ACC112 (cell line): Measurements from ENCODE around the gene PNLIP.

ENCODE experiments used
- H2AFZ ChIP-seq: fragments of 200-600 bp; sonication (generic); one replicate; pipeline ENCODE4 v1.6.0; 2017; ENCODE audit warnings: antibody characterized with exemption, low read length; ENCODE audit not compliant: unreplicated experiment
- H3K27ac ChIP-seq: fragments of 200-600 bp; sonication (generic); 2 replicates; pipeline ENCODE4 v1.5.1; 2014; ENCODE audit warnings: low read depth, mild to moderate bottlenecking, antibody characterized with exemption, low read length, moderate library complexity
- H3K27me3 ChIP-seq: fragments of 200-600 bp; sonication (generic); 2 replicates; pipeline ENCODE4 v1.6.1; 2014; ENCODE audit warnings: mild to moderate bottlenecking, antibody characterized with exemption, low read length, moderate library complexity, mixed read lengths; ENCODE audit not compliant: insufficient read depth
- H3K36me3 ChIP-seq: fragments of 200-600 bp; sonication (generic); 2 replicates; pipeline ENCODE4 v1.6.1; 2016; ENCODE audit warnings: mild to moderate bottlenecking, antibody characterized with exemption, low read length, moderate library complexity, mixed read lengths; ENCODE audit not compliant: insufficient read depth
- H3K4me1 ChIP-seq: fragments of 200-600 bp; sonication (generic); one replicate; pipeline ENCODE4 v1.6.1; 2016; ENCODE audit warnings: low read length, mixed read lengths; ENCODE audit not compliant: insufficient read depth, unreplicated experiment, control insufficient read depth
- H3K4me3 ChIP-seq: fragments of 200-600 bp; sonication (generic); 2 replicates; pipeline ENCODE4 v1.5.1; 2014; ENCODE audit warnings: mild to moderate bottlenecking, low read depth, low read length
- H3K79me2 ChIP-seq: fragments of 200-600 bp; sonication (generic); one replicate; pipeline ENCODE4 v1.6.0; 2016; ENCODE audit warnings: low read length; ENCODE audit not compliant: control insufficient read depth, unreplicated experiment, insufficient read depth

The PNLIP gene

GRCh38 chr10:116545756-116546155 lies at the start of gene PNLIP:
Gene PNLIP, plus strand, starts transcription at chr10:116545931. Its CDS starts 162 bp downstream, at chr10:116546093.
- Histone ChIP-seq H3K27ac (no peak within 1 kb of the TSS), H2AFZ (no peak within 1 kb of the TSS), H3K27me3 (peaks cover 39% of the 10 kb centered on the region), H3K36me3 (no peaks in the 10 kb centered on the region), H3K4me3 (no peak within 1 kb of the TSS), H3K79me2 (no peaks in the 10 kb centered on the region), H3K4me1 (no peaks in the 10 kb centered on the region)

GRCh38 chr10:116504786-116505185 lies 40.9 kb upstream of the PNLIP start:
- Histone ChIP-seq H2AFZ (no peak overlapping the region), H3K4me1 (no peaks in the 10 kb centered on the region), H3K4me3 (no peak overlapping the region), H3K27me3 (peaks cover 13% of the 10 kb centered on the region; the same call in 1 of the 2 replicates), H3K36me3 (no peaks in the 10 kb centered on the region), H3K79me2 (no peaks in the 10 kb centered on the region), H3K27ac (no peak overlapping the region)

DNA sequence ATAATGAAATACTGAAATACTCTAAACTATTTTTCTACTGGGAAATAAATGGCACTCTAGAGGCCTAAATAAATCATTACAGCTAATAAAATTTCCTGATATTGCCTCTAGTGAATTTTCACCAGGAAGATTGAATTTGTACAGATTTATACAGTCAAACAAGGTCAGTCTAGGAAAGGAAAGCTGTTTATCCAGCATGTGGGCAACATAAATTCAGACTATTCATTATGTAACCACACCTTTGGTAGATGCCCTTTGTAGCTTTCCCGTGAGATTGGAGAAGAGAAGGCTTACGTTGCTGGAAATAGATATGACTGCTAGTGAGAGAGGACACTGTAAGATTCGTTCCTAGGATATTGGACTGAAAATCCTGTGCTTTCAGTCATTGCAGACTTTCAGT lies 35.2 kb upstream of the PNLIP start:
- Histone ChIP-seq H3K27ac (no peak overlapping the region), H3K79me2 (no peaks in the 10 kb centered on the region), H2AFZ (no peak overlapping the region), H3K36me3 (no peaks in the 10 kb centered on the region), H3K27me3 (peaks cover 23% of the 10 kb centered on the region), H3K4me3 (no peak overlapping the region), H3K4me1 (no peaks in the 10 kb centered on the region)

DNA sequence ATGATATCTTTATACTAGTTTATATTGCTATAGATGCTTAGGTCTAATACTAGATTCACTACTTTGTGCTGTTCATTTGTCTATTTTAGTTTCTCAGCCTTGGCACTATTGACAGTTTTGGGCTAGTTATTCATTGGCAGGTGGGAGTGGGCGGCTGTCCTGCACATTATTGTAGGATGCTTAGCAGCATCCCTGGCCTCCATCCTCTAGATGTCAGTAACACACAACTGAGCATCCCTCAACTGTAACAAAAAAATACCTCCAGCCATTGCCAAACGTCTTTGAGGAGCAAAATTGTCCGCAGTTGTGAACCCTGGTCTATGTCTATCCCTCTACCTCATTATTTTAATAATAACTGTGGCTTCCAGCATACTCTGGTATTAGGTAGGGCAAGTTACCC lies 34.4 kb upstream of the PNLIP start:
- no peaks in the 10 kb centered on the region for H3K36me3 ChIP-seq
- H3K4me3 ChIP-seq = no peak overlapping the region
- H3K79me2 ChIP-seq = no peaks in the 10 kb centered on the region
- H2AFZ ChIP-seq = no peak overlapping the region
- no peak overlapping the region for H3K27ac ChIP-seq
- no peaks in the 10 kb centered on the region for H3K4me1 ChIP-seq
- H3K27me3 ChIP-seq = peaks cover 23% of the 10 kb centered on the region

- no peak overlapping the region for H3K4me3 ChIP-seq
- no peaks in the 10 kb centered on the region for H3K79me2 ChIP-seq
- H3K36me3 ChIP-seq = no peaks in the 10 kb centered on the region
- no peaks in the 10 kb centered on the region for H3K4me1 ChIP-seq
- H2AFZ ChIP-seq = no peak overlapping the region
- peaks cover 44% of the 10 kb centered on the region for H3K27me3 ChIP-seq
- no peak overlapping the region for H3K27ac ChIP-seq
These were observed 24.1 kb upstream of the PNLIP start for GRCh38 chr10:116521424-116522290.

DNA sequence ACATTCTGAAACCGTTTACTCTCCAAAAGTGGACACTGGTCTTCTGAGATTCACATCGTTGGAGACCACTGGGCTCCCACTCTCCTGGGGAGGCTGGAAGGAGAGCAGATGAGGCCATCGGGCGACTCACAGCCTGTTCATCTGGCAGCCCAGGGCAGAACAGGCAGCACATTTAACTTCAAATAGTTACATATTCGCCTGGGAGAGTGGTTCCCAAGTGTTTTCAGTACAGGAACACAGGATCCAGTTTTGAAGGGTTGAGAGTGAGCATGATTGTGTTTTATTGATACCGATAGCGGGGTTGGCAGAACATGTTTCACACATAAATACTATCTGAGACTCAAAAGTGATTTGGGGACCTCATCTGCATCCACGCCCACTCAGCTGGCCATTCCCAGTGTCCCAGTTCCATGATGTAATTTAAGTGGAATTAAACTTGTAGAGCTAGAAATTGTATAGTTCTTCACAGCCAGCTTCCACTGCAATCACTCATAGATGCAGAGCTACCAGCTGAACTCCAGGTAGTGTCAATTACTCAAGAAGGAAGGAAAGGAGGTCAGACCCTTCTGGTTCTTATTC lies 22.8 kb upstream of the PNLIP start:
- no peak overlapping the region for H2AFZ ChIP-seq
- H3K79me2 ChIP-seq = no peaks in the 10 kb centered on the region
- H3K4me1 ChIP-seq = no peaks in the 10 kb centered on the region
- no peak overlapping the region for H3K27ac ChIP-seq
- H3K27me3 ChIP-seq = peaks cover 44% of the 10 kb centered on the region
- no peaks in the 10 kb centered on the region for H3K36me3 ChIP-seq
- H3K4me3 ChIP-seq = no peak overlapping the region

DNA sequence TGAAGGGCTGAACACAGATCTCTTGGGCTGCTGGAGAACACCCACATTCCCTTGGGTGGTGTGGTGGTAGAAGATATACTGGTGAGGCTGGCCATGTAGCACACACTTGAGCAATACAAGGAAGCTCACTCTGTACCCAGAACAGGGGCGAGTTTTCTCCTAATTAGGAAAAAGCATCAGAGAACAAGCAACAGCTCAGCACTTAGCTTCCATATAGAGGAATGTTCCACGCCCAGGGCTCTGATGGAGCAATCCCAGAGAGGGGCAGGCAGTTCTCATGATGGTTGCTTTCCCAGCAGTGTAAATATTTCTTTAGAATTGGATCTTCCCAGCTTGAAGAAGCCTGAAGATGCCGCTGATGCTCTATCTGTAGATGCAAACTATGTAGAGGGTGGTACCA lies 21.0 kb upstream of the PNLIP start:
- no peak overlapping the region for H2AFZ ChIP-seq
- no peaks in the 10 kb centered on the region for H3K36me3 ChIP-seq

DNA sequence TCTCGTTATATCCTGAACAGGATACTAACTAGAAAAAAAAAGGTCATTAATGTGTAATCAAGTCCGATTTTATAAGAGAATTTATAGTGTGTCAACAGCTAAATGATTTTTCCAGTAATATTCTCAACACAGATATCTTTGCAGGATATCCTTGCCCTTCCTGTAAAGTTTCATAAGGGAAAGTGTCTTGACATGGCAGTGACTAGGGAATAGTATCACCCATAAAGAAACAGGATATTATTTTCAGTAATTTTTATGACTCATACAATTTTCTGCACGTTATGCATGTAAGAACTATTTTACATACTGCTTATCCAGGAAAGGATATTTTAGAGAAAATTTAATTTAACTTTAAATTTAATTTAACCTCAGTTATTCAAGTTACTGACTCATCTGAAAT lies 19.5 kb upstream of the PNLIP start:
- H2AFZ ChIP-seq = no peak overlapping the region
- no peak overlapping the region for H3K4me3 ChIP-seq
- no peak overlapping the region for H3K27ac ChIP-seq
- H3K27me3 ChIP-seq = peaks cover 32% of the 10 kb centered on the region
- H3K36me3 ChIP-seq = no peaks in the 10 kb centered on the region
- no peaks in the 10 kb centered on the region for H3K79me2 ChIP-seq
- H3K4me1 ChIP-seq = no peaks in the 10 kb centered on the region

More for the DNA sequence above, 21.0 kb upstream of the PNLIP start:
- H3K4me1 ChIP-seq = no peaks in the 10 kb centered on the region
- no peak overlapping the region for H3K27ac ChIP-seq
- no peak overlapping the region for H3K4me3 ChIP-seq
- H3K79me2 ChIP-seq = no peaks in the 10 kb centered on the region
- H3K27me3 ChIP-seq = peaks cover 38% of the 10 kb centered on the region

- no peaks in the 10 kb centered on the region for H3K79me2 ChIP-seq
- no peaks in the 10 kb centered on the region for H3K4me1 ChIP-seq
- no peak overlapping the region for H3K4me3 ChIP-seq
- H3K27me3 ChIP-seq = peaks cover under 1% of the 10 kb centered on the region; the same call in 1 of the 2 replicates
- H3K36me3 ChIP-seq = no peaks in the 10 kb centered on the region
- H3K27ac ChIP-seq = no peak overlapping the region
- H2AFZ ChIP-seq = no peak overlapping the region
These were observed 8.9 kb upstream of the PNLIP start for GRCh38 chr10:116536810-116537209.

DNA sequence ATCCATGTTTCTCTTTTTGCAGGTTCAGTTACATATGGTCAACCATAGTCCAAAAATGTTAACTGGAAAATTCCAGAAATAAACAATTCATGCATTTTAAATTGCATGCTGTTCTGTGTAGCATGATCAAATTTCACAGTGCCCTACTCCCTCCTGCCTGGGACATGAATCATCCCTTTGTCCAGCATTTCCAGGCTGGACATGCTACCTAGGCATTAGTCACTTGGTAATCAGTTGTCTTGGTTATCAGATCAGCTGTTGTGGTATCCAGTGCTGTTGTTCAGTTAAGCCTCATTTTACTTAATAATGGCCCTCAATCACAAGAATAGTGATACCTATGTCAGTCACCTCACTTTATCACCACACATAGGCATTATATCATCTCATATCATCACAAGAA lies 7.3 kb upstream of the PNLIP start:
- Histone ChIP-seq H3K27ac (no peak overlapping the region), H3K79me2 (no peaks in the 10 kb centered on the region), H3K4me3 (no peak overlapping the region), H3K36me3 (no peaks in the 10 kb centered on the region), H3K4me1 (no peaks in the 10 kb centered on the region), H3K27me3 (peaks cover 8% of the 10 kb centered on the region; the same call in 1 of the 2 replicates), H2AFZ (no peak overlapping the region)

- Histone ChIP-seq H2AFZ (no peak overlapping the region), H3K27me3 (peaks cover 8% of the 10 kb centered on the region; the same call in 1 of the 2 replicates), H3K79me2 (no peaks in the 10 kb centered on the region), H3K27ac (no peak overlapping the region), H3K4me3 (no peak overlapping the region), H3K36me3 (no peaks in the 10 kb centered on the region), H3K4me1 (no peaks in the 10 kb centered on the region)
These were observed 6.7 kb upstream of the PNLIP start for GRCh38 chr10:116538992-116539391.
